Astrocyte of the cerebellum (primary cell): ENCODE results near the gene NMT1.
A peak's percentile ranks its signal among the peaks of the same experiment; 100 is the strongest.
"Not testable (repeated sequence)": the region's sequence is repeated elsewhere in the genome, so short reads cannot be mapped to it uniquely, and the experiment has no call there.

ENCODE experiments used
- DNase-seq: peaks from one replicate; pipeline ENCODE4 v3.0.0-alpha.2; 2011; ENCODE audit warnings: low read depth
- H3K4me3 ChIP-seq: 2 replicates; pipeline ENCODE4 v1.5.1; 2011; ENCODE audit warnings: mild to moderate bottlenecking, low read depth, low read length, moderate library complexity
- CTCF ChIP-seq: IDR thresholded peaks from 2 replicates; pipeline ENCODE4 v1.5.1; 2012; ENCODE audit warnings: low read length, low read depth, moderate library complexity, mild to moderate bottlenecking; ENCODE audit errors: missing control alignments
- in situ Hi-C: cut with HindIII; loops from 2 replicates; pipeline ENCODE4 v1.10.0; 2017; ENCODE audit warnings: low sequenced_read_pairs

NMT1 gene

GRCh38 chr17:45123076-45123770 is 62.1 kb downstream of the NMT1 start:
- no peak for TF ChIP-seq CTCF
- in situ Hi-C loops: no loop called here
- DNase-seq: no peak
- no peak overlapping the region for H3K4me3 ChIP-seq

GRCh38 chr17:45123930-45124796 is 63.0 kb downstream of the NMT1 start:
- peak; percentile 65 for DNase-seq
- H3K4me3 ChIP-seq: no peak overlapping the region
- no peak for TF ChIP-seq CTCF
- in situ Hi-C loops: no loop called here

GRCh38 chr17:45124797-45125122 is 63.6 kb downstream of the NMT1 start:
- H3K4me3 ChIP-seq, in situ Hi-C loops, DNase-seq: not testable (repeated sequence)

- H3K4me3 ChIP-seq: no peak overlapping the region
- no peak for TF ChIP-seq CTCF
- in situ Hi-C loops: no loop called here
- no peak for DNase-seq
Observed at GRCh38 chr17:45125509-45125908, 64.4 kb downstream of the NMT1 start.

GRCh38 chr17:45127207-45127547 is 66.1 kb downstream of the NMT1 start:
- no peak for DNase-seq
- H3K4me3 ChIP-seq: no peak overlapping the region
- TF ChIP-seq CTCF: no peak
- in situ Hi-C loops: no loop called here

GRCh38 chr17:45127548-45128300 is 66.6 kb downstream of the NMT1 start:
- no peak for TF ChIP-seq CTCF
- H3K4me3 ChIP-seq: no peak overlapping the region
- in situ Hi-C loops: no loop called here
- no peak for DNase-seq

- DNase-seq: no peak
- no peak for TF ChIP-seq CTCF
- H3K4me3 ChIP-seq: no peak overlapping the region
- in situ Hi-C loops: no loop called here
Observed at GRCh38 chr17:45128331-45128730, 67.2 kb downstream of the NMT1 start.
